ENCODE data around the gene TNFRSF19.

GRCh38 chr13:23701186-23701585 lies 131.0 kb downstream of the TNFRSF19 start:
- TF ChIP-seq CTCF (IDR thresholded peaks at IDR 0.05) (no peak), POLR2A (IDR thresholded peaks at IDR 0.05) (no peak)

All from prostate gland (tissue), 2 donors.